ENCODE data around the gene SRCAP.

- peak in 1 of 2 donors; percentile 30 for TF ChIP-seq POLR2AphosphoS5 (IDR thresholded peaks at IDR 0.05)
- TF ChIP-seq POLR2A (IDR thresholded peaks at IDR 0.05; ENCODE audit: low read depth): no peak
Measured at GRCh38 chr16:30658731-30659506, 40.1 kb upstream of the SRCAP start.

Data from esophagus muscularis mucosa (tissue), 2 donors.